NCI-H748 (cell line): ENCODE results near the gene ZNF280C.
"Not testable (repeated sequence)": the region's sequence is repeated elsewhere in the genome, so short reads cannot be mapped to it uniquely, and the experiment has no call there.

Experiments
- DNase-seq: peaks from one replicate; lab custom pipeline; 2025; ENCODE audit not compliant: unreplicated experiment; lab: John Stamatoyannopoulos, UW

The ZNF280C gene, protein sequence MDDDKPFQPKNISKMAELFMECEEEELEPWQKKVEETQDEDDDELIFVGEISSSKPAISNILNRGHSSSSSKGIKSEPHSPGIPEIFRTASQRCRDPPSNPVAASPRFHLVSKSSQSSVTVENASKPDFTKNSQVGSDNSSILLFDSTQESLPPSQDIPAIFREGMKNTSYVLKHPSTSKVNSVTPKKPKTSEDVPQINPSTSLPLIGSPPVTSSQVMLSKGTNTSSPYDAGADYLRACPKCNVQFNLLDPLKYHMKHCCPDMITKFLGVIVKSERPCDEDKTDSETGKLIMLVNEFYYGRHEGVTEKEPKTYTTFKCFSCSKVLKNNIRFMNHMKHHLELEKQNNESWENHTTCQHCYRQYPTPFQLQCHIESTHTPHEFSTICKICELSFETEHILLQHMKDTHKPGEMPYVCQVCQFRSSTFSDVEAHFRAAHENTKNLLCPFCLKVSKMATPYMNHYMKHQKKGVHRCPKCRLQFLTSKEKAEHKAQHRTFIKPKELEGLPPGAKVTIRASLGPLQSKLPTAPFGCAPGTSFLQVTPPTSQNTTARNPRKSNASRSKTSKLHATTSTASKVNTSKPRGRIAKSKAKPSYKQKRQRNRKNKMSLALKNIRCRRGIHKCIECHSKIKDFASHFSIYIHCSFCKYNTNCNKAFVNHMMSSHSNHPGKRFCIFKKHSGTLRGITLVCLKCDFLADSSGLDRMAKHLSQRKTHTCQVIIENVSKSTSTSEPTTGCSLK

DNA sequence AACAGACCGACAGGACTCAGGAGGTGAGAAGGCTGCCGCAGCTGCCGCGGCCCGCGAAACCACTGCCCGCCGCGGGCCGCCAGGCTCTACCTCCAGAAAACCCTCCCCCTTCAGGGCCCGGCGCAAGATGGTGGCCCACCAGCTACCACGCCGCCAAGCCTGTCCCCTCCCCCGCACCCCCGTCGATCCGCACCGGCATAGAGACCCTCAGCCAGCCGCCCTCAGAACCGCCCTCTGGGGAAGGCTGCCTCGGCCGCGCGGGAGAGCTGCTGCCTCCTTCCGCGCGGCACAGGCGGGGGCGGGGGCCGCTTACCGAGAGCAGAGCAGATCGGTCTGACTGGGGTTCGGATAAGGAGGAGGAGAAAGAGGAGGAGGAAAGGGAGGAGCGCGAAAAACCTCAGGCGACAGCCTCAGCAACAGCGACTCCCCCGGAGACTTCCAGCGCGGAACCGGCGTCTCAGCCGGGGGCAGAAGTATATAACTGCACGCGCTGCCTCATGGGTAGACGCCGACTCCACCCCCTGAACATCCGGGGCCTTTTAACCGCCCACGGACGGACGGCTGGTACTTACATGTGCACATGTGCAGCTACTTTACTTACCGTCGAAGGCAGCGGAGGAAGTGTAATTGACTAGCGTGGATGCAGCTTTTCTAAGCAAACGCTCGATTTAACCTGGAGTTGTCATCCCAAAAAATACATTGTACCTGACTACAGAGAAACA lies at the start of gene ZNF280C:
Gene ZNF280C (minus strand): TSS at position 451 of the 722 bp plus-strand sequence. CDS start 8,450 bp downstream, outside the sequence.
- DNase-seq = peak; percentile 96

GRCh38 chrX:130304587-130305368 lies 36.1 kb upstream of the ZNF280C start:
- no peak for DNase-seq

DNA sequence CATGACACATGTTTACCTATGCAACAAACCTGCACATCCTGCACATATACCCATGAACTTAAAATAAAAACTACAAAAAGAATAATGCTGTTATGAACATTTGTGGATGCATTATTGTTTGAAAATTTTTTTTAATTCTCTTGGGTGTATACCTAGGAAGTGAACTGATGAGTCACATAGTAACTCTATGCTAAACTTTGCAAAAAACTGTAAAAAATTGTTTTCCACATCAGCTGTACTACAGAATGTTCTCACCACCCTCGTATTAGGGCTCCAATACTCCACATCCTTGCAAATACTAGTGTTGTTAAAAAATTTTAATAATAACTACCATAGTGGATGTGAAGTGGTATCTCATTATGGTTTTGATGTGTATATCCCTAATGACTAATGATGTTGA lies 33.3 kb upstream of the ZNF280C start:
- no peak for DNase-seq

- no peak for DNase-seq
These were observed 32.7 kb upstream of the ZNF280C start for GRCh38 chrX:130301405-130301804.

GRCh38 chrX:130300010-130300282 lies 31.2 kb upstream of the ZNF280C start:
- no peak for DNase-seq

DNA sequence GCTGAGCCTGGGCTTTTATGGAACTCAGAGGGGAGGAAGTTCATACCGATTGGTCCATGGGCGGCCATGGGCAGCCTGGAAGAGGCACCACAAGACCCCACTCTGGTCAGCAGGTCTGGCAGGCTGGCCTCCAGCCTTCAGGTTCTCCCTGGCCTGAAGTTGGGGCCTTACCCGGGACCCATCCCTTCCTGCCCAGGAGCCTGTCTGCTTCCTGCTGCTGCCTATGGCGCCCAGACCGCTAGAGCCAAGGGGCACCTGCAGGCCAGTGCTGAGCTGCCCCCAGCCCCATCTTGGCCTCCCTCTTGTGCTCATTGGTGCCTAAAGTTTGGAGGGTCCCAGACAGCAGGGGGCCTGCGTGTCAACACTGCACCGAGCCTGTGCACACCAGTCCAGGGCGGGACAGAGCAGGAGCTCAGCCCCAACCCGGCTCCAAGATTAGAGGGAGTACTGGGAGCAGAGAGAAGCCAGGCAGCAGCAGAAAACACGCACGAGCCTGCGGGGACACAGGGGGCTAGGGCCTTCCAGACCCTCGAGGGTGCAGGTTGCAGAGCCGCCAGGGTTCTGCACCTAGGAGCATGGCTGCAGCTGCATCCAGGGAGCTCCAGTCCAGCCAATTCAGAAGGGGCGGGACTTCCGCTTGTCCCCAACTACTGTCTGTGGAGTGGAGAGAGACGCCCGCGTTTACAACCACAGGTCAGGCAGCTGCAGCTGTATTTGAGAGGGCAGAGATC lies 30.7 kb upstream of the ZNF280C start:
- peak; percentile 84 for DNase-seq

DNA sequence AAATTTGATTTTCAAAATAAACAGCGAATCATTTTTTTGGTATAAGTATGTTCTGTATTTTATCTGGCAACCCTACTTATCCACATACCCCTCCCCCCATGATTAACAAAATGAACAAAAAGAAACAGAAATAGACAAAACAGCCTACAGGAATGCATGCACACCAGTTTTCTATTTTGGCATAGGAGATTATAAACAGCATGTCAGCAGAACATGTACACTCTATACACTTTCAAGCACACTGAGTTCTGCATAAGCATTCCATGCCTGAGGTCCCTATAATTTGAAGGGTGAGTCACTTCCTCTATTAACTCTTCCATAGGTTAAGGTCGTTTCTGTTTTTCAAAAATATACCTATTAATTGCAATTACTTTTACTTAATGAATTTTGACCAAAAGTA lies 28.0 kb upstream of the ZNF280C start:
- DNase-seq = no peak

- no peak for DNase-seq
These were observed 27.6 kb upstream of the ZNF280C start for GRCh38 chrX:130296297-130296678.

DNA sequence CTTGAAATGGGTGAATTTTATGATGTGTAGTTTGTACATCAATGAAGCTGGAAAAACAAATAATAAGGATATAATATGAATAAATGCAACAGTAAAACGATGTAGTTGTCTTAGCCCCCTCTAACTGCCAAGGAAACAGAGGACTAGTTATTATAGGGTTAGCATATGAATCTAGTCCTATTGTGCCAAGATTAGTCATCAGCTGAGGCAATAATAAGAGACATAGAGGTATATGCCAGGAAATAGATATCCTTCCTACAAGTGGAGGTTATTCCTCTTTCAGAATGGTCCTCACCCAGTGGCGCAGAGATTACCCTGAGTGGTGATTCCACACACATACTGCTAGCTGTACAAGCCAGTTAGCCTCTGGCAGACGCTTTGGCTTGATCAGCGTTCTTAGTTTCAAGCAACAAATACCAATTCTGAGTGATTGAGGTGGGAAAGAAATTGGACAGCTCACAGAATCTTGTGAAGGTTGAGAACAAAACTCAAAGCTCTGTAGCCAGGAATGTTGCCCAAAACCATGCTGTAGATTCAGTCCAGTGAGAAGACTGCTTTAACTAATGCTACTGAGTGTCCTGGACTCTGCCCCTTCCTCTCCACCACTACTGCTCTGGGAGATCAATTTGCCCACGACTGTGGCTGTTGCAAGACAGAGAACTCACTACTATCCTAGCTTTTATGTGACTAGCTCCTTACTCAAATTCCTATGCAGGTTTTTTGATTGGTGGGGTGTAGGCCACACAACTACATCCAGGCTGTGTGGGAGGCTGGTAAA lies 27.0 kb upstream of the ZNF280C start:
- no peak for DNase-seq

- DNase-seq = no peak
These were observed 18.5 kb upstream of the ZNF280C start for GRCh38 chrX:130287071-130287770.

- DNase-seq = no peak
These were observed 17.0 kb upstream of the ZNF280C start for GRCh38 chrX:130285710-130286109.

DNA sequence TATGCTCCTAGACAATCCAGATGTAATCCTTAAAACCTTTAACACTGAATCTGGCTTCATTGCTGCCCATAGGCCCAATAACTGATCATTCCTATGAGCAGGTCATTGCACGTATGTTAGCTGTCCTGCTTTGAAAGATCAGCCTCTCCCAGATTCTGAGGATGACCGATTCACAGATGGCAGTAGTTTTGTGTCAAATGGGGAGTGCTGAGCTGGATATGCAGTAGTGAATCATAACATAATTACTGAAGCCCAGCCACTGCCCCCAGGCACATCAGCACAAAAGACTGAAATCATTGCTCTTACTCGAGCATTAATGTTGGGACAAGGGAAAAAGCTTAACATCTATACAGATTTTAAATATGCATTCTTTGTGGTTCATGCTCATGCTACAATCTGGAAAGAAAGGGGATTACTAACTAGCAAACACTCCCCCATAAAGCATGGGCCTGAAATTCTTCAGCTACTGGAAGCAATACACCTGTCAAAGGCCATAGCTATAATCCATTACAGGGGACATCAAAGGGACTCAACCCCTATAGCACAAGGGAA lies 16.4 kb upstream of the ZNF280C start:
- DNase-seq = no peak

DNA sequence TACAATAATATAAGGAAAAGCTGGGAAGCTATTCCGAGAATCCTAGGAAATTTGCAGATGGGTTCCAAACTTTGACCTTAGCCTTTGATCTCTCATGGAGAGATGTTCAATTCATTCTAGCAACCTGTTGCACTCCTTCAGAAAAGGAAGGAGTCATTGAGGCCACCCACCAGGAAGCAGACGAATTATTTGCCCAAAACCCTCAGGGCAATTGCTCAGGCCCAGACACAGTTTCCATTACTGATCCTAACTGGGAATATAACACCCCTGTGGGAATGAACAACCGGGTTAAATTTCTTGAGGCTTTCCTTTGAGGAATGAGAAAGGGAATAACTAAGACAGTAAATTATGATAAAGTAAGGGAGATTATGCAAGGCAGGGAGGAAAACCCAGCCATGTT lies 13.5 kb upstream of the ZNF280C start:
- no peak for DNase-seq

DNA sequence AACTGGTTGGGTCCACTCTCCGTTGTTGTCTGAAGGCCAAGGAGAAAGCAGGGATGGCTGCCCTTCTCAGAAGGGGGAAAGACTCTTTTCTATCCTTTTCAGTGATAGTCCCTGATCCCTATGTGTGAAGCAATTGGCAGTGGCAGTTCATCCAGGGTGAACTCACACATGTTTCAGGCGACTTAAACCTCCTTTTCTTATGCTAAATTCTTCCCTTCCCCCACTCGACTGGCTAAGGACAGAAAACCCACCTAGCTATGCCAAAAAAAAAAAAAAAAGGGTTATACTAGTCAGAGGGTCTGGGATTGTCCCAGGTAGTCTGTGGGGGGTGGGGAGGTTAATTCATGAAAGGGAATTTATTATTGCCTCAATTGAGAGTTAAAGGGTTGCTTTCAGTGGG lies 12.2 kb upstream of the ZNF280C start:
- DNase-seq = no peak

DNA sequence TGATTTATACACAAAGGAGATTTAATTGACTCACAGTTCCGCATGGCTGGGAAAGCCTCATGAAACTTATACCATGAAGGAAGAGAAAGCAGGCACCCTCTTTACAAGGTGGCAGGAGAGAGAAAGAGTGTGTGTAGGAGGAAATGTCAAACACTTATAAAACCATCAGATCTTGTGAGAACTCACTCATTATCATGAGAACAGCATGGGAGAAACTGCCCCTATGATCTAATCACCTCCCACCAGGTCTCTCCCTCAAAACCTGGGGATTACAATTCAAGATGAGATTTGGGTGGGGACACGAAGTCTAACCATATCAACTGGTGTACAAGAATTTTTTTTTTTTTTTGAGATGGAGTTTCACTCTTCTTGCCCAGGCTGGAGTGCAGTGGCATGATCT lies 3.6 kb upstream of the ZNF280C start:
- not testable (repeated sequence) for DNase-seq

DNA sequence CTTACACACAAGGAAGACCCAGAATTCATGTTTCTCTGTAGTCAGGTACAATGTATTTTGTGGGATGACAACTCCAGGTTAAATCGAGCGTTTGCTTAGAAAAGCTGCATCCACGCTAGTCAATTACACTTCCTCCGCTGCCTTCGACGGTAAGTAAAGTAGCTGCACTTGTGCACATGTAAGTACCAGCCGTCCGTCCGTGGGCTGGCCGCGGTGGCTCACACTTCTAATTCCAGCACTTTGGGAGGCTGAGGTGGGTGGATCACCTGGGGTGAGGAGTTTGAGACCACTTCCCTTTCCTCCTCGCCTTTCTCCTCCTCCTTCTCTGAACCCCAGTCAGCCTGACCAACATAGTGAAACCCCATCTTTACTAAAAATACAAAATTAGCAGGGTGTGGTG lies 692 bp upstream of the ZNF280C start:
- DNase-seq = not testable (repeated sequence)

GRCh38 chrX:130267956-130268448 lies 697 bp downstream of the ZNF280C start:
- DNase-seq = no peak

DNA sequence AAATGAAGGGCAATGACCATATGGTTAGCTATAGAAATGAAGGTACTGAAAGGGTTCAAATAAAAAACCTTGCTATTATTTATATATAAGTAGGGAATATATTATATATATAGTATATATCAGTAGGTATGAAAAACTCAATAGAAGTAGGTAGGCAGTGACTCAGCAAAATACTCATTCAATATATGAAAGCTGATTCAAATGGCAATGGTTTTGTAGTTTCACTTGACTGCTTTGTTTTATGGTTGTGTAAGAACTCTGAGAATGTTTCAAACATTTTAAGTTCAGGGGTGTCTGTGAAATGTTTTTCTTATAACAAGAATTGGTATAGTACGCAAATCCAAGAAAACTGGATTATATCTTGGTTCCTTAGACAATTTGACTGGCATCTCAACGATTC lies 4.1 kb downstream of the ZNF280C start:
- DNase-seq = no peak

GRCh38 chrX:130263016-130263415 lies 5.7 kb downstream of the ZNF280C start:
- DNase-seq = no peak
